ENCODE results near the gene GDF10.

The GDF10 gene

DNA sequence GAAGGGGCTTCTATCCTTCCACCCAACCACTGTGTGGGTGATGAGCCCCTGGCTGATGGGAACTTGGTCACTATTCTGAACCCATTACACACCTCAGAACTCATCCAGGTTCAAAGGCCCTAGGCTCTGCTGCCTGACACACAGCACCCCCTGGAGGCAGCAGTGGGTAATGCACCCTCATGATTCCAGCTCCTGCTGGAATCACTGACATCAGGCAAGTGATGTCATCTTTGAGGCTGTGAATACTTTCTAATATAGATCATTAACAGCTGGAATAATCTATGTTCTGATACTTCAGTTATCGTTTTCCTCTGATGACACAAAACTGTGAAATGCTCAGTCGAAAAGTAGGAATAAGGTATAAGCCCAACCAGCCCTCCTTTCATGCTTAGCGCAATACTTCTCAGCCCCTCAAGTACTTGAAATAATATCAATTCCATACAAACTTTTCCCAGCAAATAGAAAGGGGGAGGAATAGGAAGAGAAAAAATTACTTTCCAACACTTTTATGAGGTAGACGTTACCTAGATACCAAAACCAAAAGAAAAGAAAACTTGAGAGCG, 40.7 kb downstream of the GDF10 start:
- no peak for TF ChIP-seq ZFX (IDR thresholded peaks at IDR 0.05; ENCODE audit: borderline replicate concordance)
- TF ChIP-seq, protein P1, sequence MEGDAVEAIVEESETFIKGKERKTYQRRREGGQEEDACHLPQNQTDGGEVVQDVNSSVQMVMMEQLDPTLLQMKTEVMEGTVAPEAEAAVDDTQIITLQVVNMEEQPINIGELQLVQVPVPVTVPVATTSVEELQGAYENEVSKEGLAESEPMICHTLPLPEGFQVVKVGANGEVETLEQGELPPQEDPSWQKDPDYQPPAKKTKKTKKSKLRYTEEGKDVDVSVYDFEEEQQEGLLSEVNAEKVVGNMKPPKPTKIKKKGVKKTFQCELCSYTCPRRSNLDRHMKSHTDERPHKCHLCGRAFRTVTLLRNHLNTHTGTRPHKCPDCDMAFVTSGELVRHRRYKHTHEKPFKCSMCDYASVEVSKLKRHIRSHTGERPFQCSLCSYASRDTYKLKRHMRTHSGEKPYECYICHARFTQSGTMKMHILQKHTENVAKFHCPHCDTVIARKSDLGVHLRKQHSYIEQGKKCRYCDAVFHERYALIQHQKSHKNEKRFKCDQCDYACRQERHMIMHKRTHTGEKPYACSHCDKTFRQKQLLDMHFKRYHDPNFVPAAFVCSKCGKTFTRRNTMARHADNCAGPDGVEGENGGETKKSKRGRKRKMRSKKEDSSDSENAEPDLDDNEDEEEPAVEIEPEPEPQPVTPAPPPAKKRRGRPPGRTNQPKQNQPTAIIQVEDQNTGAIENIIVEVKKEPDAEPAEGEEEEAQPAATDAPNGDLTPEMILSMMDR (IDR thresholded peaks at IDR 0.05), result peak; percentile 98
- H3K27ac ChIP-seq, result no peak overlapping the region

DNA sequence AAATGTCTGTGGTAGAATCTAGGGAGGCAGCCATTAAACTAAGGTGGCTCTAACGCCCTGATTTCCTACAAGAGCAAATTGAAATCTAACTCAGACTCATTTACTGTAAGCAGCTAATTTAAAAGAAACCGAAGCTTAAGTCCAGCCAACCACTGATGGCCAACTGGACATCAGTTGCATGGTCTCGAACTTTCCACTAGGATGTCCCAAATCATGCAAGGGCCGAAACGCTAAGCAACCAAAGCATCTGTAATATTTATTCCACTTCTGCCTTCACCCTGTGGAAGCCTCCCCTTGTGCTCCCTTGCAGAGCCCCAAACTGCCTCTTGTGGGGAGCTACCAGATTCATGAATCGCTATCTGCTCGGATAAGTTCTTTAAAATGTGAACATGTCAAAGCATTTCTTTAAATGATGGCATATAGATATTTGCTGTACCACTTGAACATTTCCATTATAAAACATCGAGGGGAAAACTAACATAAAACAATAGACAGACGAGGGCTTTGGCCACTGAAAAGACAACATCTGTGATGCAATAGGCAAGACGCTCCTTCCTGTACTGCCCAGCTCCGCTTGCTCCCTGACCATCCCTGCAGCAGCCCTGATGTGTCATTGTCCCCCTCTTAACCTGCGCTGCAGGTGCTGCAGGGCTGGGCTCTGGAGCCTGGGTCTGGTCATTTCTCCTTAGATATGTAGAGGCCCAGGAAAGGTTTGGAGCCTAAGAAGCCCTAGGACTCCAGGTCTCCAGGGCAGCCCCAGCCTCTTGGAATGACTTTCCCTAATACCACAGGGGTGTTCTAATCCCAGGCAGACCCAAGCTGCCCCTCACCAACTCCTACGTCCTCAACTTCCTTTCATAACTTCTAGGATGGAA, 45.2 kb downstream of the GDF10 start:
- no peak for TF ChIP-seq ZFX (IDR thresholded peaks at IDR 0.05; ENCODE audit: borderline replicate concordance)
- TF ChIP-seq, protein P1 (IDR thresholded peaks at IDR 0.05), result no peak
- H3K27ac ChIP-seq, result peak overlapping the region; percentile 82

DNA sequence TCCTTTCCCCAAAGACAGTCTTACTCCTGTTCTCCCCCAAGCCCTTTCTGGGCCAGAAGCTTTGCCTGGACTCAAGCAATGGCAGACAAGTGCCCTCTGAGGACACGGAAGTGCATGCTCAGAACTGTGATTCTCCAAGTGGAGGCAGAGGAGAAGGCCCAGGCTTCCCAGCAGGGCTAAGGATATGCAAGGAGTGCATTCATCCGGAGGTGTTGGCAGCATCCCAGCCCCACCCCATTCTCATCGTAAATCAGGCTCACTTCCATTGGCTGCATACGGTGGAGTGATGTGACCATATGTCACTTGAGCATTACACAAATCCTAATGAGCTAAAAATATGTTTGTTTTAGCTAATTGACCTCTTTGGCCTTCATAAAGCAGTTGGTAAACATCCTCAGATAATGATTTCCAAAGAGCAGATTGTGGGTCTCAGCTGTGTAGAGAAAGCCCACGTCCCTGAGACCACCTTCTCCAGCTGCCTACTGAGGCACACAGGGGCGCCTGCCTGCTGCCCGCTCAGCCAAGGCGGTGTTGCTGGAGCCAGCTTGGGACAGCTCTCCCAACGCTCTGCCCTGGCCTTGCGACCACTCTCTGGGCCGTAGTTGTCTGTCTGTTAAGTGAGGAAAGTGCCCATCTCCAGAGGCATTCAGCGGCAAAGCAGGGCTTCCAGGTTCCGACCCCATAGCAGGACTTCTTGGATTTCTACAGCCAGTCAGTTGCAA, 46.7 kb downstream of the GDF10 start:
- H3K27ac ChIP-seq, result peak overlapping the region; percentile 82
- TF ChIP-seq, protein P1 (IDR thresholded peaks at IDR 0.05), result no peak
- no peak for TF ChIP-seq ZFX (IDR thresholded peaks at IDR 0.05; ENCODE audit: borderline replicate concordance)

DNA sequence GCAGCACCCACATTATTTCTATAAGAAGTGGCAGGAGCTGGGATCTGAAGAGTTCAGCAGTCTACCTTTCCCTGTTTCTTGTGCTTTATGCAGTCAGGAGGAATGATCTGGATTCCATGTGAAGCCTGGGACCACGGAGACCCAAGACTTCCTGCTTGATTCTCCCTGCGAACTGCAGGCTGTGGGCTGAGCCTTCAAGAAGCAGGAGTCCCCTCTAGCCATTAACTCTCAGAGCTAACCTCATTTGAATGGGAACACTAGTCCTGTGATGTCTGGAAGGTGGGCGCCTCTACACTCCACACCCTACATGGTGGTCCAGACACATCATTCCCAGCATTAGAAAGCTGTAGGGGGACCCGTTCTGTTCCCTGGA, 47.3 kb downstream of the GDF10 start:
- TF ChIP-seq, protein P1 (IDR thresholded peaks at IDR 0.05), result no peak
- TF ChIP-seq ZFX (IDR thresholded peaks at IDR 0.05; ENCODE audit: borderline replicate concordance), result no peak
- peak overlapping the region; percentile 82 for H3K27ac ChIP-seq

DNA sequence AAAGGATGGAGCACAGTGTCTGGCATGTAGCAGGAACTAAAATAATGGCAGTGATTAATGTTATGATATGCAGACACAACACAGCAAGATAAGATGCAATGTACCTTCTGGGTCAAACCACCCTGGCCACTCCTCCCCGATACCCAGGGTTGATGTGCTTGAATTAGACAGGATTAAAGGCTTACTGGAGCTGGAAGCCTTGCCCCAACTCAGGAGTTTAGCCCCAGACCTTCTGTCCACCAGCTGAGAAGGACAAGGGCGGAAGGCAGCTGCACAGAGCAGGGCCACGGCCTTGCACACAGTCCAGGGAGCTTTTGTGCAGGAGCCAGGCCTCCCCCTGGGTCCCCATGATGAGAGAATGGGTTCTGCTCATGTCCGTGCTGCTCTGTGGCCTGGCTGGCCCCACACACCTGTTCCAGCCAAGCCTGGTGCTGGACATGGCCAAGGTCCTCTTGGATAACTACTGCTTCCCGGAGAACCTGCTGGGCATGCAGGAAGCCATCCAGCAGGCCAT, 48.2 kb downstream of the GDF10 start, which contains the start of gene RBP3:
RBP3 (plus strand) TSS at position 226 of the 514 bp plus-strand sequence; CDS start at position 348, 122 bp downstream.
- peak within 1 kb of the TSS; percentile 82 for H3K27ac ChIP-seq
- TF ChIP-seq, protein P1 (IDR thresholded peaks at IDR 0.05), result no peak
- no peak for TF ChIP-seq ZFX (IDR thresholded peaks at IDR 0.05; ENCODE audit: borderline replicate concordance)

DNA sequence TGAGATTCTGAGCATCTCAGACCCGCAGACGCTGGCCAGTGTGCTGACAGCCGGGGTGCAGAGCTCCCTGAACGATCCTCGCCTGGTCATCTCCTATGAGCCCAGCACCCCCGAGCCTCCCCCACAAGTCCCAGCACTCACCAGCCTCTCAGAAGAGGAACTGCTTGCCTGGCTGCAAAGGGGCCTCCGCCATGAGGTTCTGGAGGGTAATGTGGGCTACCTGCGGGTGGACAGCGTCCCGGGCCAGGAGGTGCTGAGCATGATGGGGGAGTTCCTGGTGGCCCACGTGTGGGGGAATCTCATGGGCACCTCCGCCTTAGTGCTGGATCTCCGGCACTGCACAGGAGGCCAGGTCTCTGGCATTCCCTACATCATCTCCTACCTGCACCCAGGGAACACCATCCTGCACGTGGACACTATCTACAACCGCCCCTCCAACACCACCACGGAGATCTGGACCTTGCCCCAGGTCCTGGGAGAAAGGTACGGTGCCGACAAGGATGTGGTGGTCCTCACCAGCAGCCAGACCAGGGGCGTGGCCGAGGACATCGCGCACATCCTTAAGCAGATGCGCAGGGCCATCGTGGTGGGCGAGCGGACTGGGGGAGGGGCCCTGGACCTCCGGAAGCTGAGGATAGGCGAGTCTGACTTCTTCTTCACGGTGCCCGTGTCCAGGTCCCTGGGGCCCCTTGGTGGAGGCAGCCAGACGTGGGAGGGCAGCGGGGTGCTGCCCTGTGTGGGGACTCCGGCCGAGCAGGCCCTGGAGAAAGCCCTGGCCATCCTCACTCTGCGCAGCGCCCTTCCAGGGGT, 48.9 kb downstream of the GDF10 start:
- H3K27ac ChIP-seq, result no peak overlapping the region
- TF ChIP-seq, protein P1 (IDR thresholded peaks at IDR 0.05), result no peak
- TF ChIP-seq ZFX (IDR thresholded peaks at IDR 0.05; ENCODE audit: borderline replicate concordance), result no peak
